Measurements from ENCODE around the gene PPP2R5B.

- TF ChIP-seq, protein P1, sequence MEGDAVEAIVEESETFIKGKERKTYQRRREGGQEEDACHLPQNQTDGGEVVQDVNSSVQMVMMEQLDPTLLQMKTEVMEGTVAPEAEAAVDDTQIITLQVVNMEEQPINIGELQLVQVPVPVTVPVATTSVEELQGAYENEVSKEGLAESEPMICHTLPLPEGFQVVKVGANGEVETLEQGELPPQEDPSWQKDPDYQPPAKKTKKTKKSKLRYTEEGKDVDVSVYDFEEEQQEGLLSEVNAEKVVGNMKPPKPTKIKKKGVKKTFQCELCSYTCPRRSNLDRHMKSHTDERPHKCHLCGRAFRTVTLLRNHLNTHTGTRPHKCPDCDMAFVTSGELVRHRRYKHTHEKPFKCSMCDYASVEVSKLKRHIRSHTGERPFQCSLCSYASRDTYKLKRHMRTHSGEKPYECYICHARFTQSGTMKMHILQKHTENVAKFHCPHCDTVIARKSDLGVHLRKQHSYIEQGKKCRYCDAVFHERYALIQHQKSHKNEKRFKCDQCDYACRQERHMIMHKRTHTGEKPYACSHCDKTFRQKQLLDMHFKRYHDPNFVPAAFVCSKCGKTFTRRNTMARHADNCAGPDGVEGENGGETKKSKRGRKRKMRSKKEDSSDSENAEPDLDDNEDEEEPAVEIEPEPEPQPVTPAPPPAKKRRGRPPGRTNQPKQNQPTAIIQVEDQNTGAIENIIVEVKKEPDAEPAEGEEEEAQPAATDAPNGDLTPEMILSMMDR (conservative IDR thresholded peaks at IDR 0.05 in 1 of 2, IDR thresholded peaks at IDR 0.05 in 1 of 2; ENCODE audit: low read depth in 1 of 2, low read length in 2 of 2): no peak
- no peak for TF ChIP-seq EZH2 (IDR thresholded peaks at IDR 0.05; ENCODE audit: low read length, missing control alignments)
These were observed 31.7 kb upstream of the PPP2R5B start for GRCh38 chr11:64892838-64893193.

Data from fibroblast of lung (primary cell).